ENCODE results near the gene CPA3.

DNA sequence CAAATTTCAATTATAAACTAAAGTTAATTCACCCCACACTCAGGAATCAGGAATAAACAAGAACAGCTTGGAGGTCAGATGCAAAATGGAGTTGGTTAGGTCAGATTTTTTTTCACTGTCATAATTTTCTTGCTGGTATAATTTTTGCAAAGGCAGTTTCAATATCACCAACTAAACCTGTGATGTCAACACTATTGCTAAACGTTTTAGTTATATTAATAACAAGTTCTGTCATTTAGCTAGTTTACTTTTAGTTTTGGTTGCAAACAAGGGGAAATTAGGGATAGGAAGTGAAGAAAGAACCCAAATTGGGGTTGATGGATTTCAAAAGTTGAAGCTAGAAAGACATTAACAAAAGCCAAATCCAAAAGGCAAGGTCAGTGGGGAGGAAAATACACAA lies 42.1 kb upstream of the CPA3 start:
- TF ChIP-seq, protein P1, sequence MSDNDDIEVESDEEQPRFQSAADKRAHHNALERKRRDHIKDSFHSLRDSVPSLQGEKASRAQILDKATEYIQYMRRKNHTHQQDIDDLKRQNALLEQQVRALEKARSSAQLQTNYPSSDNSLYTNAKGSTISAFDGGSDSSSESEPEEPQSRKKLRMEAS (IDR thresholded peaks at IDR 0.05), result no peak
- TF ChIP-seq CTCF (IDR thresholded peaks at IDR 0.05; ENCODE audit: low read depth, low read length, missing input control), result no peak
- no peak for TF ChIP-seq RAD21 (IDR thresholded peaks at IDR 0.05)
- no peak for TF ChIP-seq YY1 (IDR thresholded peaks at IDR 0.05)
- no peak for TF ChIP-seq HNF4G (IDR thresholded peaks at IDR 0.05)
- TF ChIP-seq RXRA (IDR thresholded peaks at IDR 0.05), result no peak
- TF ChIP-seq, protein P2, sequence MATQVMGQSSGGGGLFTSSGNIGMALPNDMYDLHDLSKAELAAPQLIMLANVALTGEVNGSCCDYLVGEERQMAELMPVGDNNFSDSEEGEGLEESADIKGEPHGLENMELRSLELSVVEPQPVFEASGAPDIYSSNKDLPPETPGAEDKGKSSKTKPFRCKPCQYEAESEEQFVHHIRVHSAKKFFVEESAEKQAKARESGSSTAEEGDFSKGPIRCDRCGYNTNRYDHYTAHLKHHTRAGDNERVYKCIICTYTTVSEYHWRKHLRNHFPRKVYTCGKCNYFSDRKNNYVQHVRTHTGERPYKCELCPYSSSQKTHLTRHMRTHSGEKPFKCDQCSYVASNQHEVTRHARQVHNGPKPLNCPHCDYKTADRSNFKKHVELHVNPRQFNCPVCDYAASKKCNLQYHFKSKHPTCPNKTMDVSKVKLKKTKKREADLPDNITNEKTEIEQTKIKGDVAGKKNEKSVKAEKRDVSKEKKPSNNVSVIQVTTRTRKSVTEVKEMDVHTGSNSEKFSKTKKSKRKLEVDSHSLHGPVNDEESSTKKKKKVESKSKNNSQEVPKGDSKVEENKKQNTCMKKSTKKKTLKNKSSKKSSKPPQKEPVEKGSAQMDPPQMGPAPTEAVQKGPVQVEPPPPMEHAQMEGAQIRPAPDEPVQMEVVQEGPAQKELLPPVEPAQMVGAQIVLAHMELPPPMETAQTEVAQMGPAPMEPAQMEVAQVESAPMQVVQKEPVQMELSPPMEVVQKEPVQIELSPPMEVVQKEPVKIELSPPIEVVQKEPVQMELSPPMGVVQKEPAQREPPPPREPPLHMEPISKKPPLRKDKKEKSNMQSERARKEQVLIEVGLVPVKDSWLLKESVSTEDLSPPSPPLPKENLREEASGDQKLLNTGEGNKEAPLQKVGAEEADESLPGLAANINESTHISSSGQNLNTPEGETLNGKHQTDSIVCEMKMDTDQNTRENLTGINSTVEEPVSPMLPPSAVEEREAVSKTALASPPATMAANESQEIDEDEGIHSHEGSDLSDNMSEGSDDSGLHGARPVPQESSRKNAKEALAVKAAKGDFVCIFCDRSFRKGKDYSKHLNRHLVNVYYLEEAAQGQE (IDR thresholded peaks at IDR 0.05), result no peak
- no peak for TF ChIP-seq ZBTB33 (IDR thresholded peaks at IDR 0.05)
- no peak for TF ChIP-seq TAF1 (conservative IDR thresholded peaks at IDR 0.05)
- TF ChIP-seq JUND (IDR thresholded peaks at IDR 0.05), result no peak
- TF ChIP-seq GABPA (IDR thresholded peaks at IDR 0.05 in 1 of 2, conservative IDR thresholded peaks at IDR 0.05 in 1 of 2), result no peak
- no peak for TF ChIP-seq NR2F2 (IDR thresholded peaks at IDR 0.05)
- TF ChIP-seq FOXA1 (IDR thresholded peaks at IDR 0.05), result no peak
- no peak for TF ChIP-seq EGR1 (IDR thresholded peaks at IDR 0.05; ENCODE audit: low read depth in 2 of 2)

Measured in liver (tissue), 3 donors.